ENCODE measurements around the gene FREM3.

Gene FREM3

GRCh38 chr4:143587703-143588102, 112.8 kb downstream of the FREM3 start:
- TF ChIP-seq CTCF (conservative IDR thresholded peaks at IDR 0.05; ENCODE audit: low read depth, low read length), result peak; percentile 24
- peak; percentile 8 for DNase-seq (ENCODE audit: low read depth)

GRCh38 chr4:143586080-143586479, 114.4 kb downstream of the FREM3 start:
- DNase-seq (ENCODE audit: low read depth), result no peak
- no peak overlapping the region for H3K4me3 ChIP-seq (ENCODE audit: low read length)
- no peak for TF ChIP-seq CTCF (conservative IDR thresholded peaks at IDR 0.05; ENCODE audit: low read depth, low read length)

More at GRCh38 chr4:143587703-143588102, 112.8 kb downstream of the FREM3 start:
- H3K4me3 ChIP-seq (ENCODE audit: low read length), result no peak overlapping the region

DNA sequence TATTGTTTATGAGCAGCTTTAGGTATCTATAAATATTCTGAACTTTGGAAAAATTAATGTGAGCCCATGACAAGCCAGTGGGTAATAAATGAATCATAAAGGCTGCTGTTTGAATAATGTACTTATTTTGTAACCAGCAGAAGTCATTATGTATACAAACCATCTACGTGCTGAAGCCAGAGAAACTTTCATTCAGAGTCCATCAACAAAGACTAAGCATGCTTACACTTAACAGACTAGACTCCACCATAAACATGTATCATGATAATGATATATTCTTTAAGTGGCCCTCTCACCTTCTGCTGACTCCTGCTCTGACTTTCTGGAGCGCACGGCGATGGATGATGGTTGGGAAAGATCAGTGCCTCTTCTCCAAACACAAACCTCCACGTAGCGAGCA, 114.9 kb downstream of the FREM3 start:
- DNase-seq (ENCODE audit: low read depth), result no peak
- no peak overlapping the region for H3K4me3 ChIP-seq (ENCODE audit: low read length)
- no peak for TF ChIP-seq CTCF (conservative IDR thresholded peaks at IDR 0.05; ENCODE audit: low read depth, low read length)

- H3K4me3 ChIP-seq (ENCODE audit: low read length), result no peak overlapping the region
- no peak for DNase-seq (ENCODE audit: low read depth)
- TF ChIP-seq CTCF (conservative IDR thresholded peaks at IDR 0.05; ENCODE audit: low read depth, low read length), result no peak
These were observed 119.0 kb downstream of the FREM3 start for GRCh38 chr4:143581331-143581946.

- no peak for TF ChIP-seq CTCF (conservative IDR thresholded peaks at IDR 0.05; ENCODE audit: low read depth, low read length)
- DNase-seq (ENCODE audit: low read depth), result no peak
- H3K4me3 ChIP-seq (ENCODE audit: low read length), result no peak overlapping the region
These were observed 125.1 kb downstream of the FREM3 start for GRCh38 chr4:143575331-143575730.

GRCh38 chr4:143564472-143564871, 136.0 kb downstream of the FREM3 start:
- TF ChIP-seq CTCF (conservative IDR thresholded peaks at IDR 0.05; ENCODE audit: low read depth, low read length), result no peak
- no peak overlapping the region for H3K4me3 ChIP-seq (ENCODE audit: low read length)
- DNase-seq (ENCODE audit: low read depth), result no peak

- TF ChIP-seq CTCF (conservative IDR thresholded peaks at IDR 0.05; ENCODE audit: low read depth, low read length), result no peak
- DNase-seq (ENCODE audit: low read depth), result no peak
- H3K4me3 ChIP-seq (ENCODE audit: low read length), result peak overlapping the region; percentile 67
These were observed 140.7 kb downstream of the FREM3 start for GRCh38 chr4:143559757-143560147.

Data from retinal pigment epithelial cell (primary cell).